Umbilical cord (tissue), 2 donors: Measurements from ENCODE around the gene ACOD1. TPM values are rescaled to one million over a fixed set of nuclear protein-coding genes. Genes with fewer than 3 reads are reported as not detected.
"Not testable (repeated sequence)": the region's sequence is repeated elsewhere in the genome, so short reads cannot be mapped to it uniquely, and the experiment has no call there.

Experiments
- DNase-seq: peaks from one replicate; pipeline ENCODE4 v3.0.0-alpha.2; 2015; ENCODE audit warnings: low spot score
- total RNA-seq: library from RNA; depleted of rRNA; stranded (reverse); fragments of >200 nt; gene quantifications from one replicate; pipeline ENCODE4 v1.2.3, GENCODE V29; 2014; ENCODE audit warnings: low replicate concordance; ENCODE audit not compliant: insufficient read depth

ACOD1 gene
- total RNA-seq, 1 donor from 2014 or later, result not detected

GRCh38 chr13:76953968-76954367, 5.7 kb downstream of the ACOD1 start:
- DNase-seq, result peak; percentile 6

GRCh38 chr13:76954538-76954937, 6.2 kb downstream of the ACOD1 start:
- DNase-seq, result no peak

- no peak for DNase-seq
Measured at GRCh38 chr13:76955193-76955592, 6.9 kb downstream of the ACOD1 start.

GRCh38 chr13:76955661-76956060, 7.3 kb downstream of the ACOD1 start:
- DNase-seq, result no peak

- DNase-seq, result no peak
Measured at GRCh38 chr13:76958841-76959432, 10.6 kb downstream of the ACOD1 start.

- not testable (repeated sequence) for DNase-seq
Measured at GRCh38 chr13:76959734-76960133, 11.4 kb downstream of the ACOD1 start.

DNA sequence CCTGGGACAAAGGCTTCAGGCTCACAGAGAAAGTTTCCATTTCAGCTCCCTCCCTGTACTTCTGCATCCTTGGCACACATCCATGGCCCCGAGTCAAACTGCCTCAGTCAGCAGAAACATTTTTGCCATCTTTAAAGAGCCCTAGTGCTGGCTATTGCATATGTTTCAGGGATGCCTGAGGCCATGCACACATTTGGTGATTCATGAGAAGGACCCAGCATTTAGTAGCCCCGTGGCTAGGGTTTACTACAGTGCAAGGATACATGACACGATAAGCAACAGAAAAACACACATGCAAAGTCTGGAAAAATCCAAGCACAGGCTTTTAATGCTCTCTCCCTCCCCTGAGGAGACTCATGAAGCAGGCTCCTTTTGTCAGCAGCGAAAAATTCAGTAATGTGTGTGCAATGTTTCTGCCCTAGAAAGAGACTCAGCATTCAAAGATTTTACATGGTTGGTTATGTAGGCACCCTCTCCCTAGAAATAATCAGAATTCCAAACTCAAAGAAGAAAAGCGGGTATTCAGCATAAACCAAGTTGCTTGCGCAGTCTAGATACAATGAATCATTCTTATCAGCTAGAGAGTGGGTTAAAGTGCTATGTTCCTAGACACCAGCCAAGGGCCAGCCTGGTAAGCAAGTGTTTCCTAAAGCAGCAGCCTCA, 17.6 kb downstream of the ACOD1 start:
- DNase-seq, result peak; percentile 90

GRCh38 chr13:76967031-76967430, 18.7 kb downstream of the ACOD1 start:
- peak; percentile 23 for DNase-seq

- DNase-seq, result no peak
Measured at GRCh38 chr13:76968041-76968440, 19.7 kb downstream of the ACOD1 start.

DNA sequence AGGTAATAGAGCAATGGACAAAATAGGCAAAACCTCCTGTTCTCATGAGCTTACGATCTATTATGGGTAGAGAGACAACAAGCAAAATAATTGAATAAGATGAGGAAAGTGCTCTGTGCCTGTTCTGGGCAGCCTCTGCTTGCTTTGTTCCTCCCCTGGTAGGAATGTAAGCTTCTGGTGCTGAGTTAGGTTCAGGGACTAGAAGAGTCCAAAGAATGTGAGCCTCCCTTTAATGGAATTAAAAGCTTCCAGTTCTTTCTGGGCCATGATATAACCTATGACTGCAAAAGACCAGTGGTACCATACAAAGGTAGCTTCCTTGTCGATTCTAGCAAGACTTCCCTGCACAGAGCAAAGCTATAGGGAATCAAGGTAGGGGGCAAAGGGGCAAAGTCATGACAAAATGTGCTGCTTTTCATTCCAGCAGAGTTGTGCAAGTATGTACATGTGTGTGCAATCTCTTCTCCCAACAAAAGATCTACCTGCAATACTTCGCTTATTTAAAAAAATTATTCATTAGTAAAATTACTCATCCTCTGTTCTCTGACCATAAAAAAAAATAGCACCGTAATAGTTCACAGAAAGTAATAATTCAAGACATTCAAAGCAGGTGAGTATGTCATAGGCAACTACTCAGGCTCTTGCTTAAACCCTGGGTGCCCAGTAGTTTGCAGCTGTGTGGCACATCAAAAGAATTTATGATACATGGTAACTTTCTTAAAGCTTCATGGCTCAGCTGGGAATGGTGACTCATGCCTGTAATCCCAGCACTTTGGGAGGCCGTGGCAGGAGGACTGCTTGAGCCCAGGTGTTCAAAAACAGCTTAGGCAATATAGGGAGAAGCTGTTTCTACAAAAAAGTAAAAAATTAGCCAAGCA, 21.4 kb downstream of the ACOD1 start:
- no peak for DNase-seq

DNA sequence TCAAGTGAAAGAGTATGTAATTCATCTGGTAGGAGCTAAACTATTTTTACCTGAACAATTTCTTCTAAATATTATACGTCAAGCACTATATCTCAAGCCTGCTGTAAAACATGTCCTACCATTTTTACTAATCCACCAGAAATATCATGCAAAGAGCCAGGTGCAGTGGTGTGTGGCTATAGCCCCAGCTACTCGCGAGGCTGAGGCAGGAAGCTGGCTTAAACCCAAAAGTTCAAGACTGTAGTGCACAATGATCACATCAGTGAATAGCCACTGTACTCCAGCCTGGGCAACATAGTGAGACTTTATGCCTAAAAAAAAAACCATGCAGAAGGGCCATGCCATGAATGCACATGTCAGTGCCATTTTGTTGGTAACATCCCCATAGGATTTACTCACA, 22.9 kb downstream of the ACOD1 start:
- no peak for DNase-seq

DNA sequence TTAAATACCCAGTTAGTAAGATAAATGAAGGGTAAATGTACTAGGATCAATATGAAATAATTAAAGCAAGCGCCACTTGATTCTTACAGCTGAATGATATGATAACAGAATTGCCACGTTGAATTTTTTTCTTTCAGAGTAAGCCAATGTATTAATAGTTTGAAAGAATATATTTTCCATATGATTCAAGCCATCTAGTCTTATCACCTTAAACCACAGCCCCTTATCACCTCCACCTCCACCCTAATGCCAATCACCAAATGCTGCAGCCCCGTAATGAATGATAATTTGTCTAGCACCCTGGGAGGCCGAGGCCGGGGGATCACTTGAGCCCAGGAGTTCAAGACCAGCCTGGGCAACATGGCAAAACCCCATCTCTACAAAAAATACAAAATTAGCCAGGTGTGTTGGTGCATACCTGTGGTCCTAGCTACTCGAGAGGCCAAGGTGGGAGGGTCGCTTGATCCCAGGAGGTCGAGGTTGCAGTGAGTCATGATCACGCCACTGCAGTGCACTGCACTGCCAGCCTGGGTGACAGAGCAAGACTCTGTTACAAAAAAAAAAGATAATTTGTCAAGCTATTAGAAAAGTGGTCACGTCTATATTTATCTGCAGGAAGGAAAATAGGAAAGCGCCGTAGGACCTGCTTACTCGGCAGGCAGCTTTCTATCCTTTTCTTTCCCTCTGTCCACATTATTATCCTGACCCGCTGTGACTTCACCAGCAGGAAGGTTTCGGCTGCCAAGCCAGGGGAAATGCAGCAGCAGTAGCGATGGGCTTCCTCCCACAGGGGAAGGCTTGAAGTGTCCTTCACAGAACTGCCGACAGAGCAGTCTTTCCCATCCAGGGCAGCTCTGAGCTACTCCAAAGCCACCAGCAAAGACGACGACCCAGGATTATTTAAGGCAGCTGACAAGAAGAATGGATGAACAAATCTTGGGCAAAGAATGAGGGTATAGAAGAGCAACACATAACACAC, 23.8 kb downstream of the ACOD1 start:
- no peak for DNase-seq

- no peak for DNase-seq
Measured at GRCh38 chr13:76973920-76974617, 25.8 kb downstream of the ACOD1 start.

DNA sequence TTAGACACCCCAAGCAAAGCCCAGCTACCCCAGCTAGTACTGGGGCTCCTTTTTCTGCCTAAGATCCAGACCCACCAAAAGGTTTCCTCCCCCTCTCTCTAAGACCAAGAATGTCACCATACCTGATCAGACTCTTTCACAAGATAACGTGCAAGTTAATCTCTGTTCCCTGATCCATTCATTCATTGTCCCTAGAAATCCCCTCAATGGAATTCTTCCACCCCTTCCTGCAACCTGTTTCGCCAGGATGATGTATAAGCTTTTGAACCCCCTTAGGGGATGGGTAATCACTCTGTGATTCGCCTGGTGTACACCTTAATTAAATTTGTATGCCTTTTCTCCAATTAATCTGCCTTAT, 26.3 kb downstream of the ACOD1 start:
- DNase-seq, result no peak

GRCh38 chr13:76975863-76976262, 27.6 kb downstream of the ACOD1 start:
- no peak for DNase-seq

DNA sequence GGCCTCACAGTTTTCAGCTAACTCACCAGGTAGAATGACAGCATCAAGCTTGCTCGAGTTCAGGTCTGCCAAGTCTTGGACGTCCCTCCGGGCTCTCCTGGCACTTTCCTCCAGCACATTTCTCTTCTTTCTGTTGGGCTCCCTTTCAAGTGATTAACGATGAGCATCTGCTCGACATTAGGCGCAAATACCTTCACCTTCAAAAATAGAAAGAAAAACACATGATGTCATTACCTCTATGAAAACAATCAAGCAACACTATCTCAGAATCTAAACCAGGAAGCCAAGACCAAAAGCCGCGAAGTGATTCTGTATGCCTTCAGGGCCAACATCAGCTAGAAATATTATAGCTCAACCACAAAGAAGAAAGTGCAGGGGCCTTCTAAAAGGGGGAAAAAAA, 28.2 kb downstream of the ACOD1 start:
- peak; percentile 73 for DNase-seq

DNA sequence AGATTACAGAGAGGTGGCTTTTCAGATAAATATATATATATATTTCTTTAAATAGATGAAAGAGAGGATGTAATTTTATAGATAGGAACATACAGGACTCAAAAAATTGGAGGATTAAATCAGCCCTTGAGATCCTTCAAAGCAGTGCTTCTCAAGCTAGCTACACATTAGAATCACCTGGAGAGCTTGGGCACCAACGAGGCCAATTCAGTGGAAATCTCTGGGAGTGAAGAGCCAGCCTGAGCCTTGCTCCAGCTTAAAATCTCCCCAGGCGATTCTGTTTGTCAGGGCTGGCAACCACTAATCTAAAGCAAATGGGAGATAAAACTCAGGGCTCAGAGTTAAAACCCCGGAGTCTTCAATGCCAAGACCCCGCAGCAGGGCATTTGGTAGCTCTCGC, 28.6 kb downstream of the ACOD1 start:
- no peak for DNase-seq

DNA sequence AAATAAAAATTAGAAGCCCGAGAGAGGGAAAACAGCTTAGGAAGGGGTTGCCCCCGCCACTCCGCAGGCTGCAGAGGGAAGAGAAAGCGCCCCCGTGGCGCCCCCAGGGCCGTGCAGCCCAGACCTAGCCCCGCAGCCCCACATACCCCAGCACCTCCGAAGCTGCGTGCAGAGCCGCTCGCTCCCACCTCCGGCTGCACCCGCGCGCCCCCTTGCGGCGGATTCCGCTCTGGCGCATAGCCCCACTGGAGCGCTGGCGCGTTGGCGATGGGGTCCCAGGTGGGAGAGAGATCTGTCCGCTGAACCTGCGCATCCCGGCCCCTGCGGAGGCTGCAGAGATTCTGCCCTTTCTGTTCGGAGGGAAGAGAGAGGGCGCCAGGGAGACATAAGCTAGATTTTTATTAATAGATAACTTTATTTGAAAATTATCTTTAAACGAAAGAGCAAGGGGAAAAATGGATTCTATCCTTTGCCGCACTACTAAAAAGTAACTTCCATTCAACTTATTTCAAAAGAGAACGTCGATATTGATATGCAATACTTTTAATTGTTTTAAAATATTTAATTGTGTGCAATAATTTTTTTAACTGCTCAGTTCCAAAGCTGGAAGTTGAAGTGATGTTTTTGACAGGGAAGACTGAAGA, 31.9 kb downstream of the ACOD1 start:
- DNase-seq, result peak; percentile 68

- no peak for DNase-seq
Measured at GRCh38 chr13:76982061-76982460, 33.8 kb downstream of the ACOD1 start.

GRCh38 chr13:76983676-76984075, 35.4 kb downstream of the ACOD1 start:
- DNase-seq, result no peak
